ENCODE data around the gene GLT1D1.
A peak's percentile ranks its signal among the peaks of the same experiment; 100 is the strongest.

Gene GLT1D1

GRCh38 chr12:128918481-128919260 lies 65.4 kb downstream of the GLT1D1 start:
- no peak for DNase-seq

- no peak for DNase-seq
Measured at GRCh38 chr12:128920468-128920867, 67.2 kb downstream of the GLT1D1 start.

GRCh38 chr12:128928361-128928760 lies 75.1 kb downstream of the GLT1D1 start:
- DNase-seq, result no peak

GRCh38 chr12:128929057-128929456 lies 75.8 kb downstream of the GLT1D1 start:
- no peak for DNase-seq

- peak; percentile 92 for DNase-seq
Measured at GRCh38 chr12:128930606-128931005, 77.3 kb downstream of the GLT1D1 start.

- no peak for DNase-seq
Measured at GRCh38 chr12:128932521-128932920, 79.2 kb downstream of the GLT1D1 start.

- DNase-seq, result no peak
Measured at GRCh38 chr12:128933039-128933438, 79.8 kb downstream of the GLT1D1 start.

GRCh38 chr12:128933926-128934325 lies 80.6 kb downstream of the GLT1D1 start:
- DNase-seq, result no peak

- no peak for DNase-seq
Measured at GRCh38 chr12:128938886-128939285, 85.6 kb downstream of the GLT1D1 start.

GRCh38 chr12:128940090-128940888 lies 87.0 kb downstream of the GLT1D1 start:
- no peak for DNase-seq

GRCh38 chr12:128940974-128941373 lies 87.7 kb downstream of the GLT1D1 start:
- DNase-seq, result peak; percentile 89

- DNase-seq, result peak; percentile 94
Measured at GRCh38 chr12:128942960-128943477, 89.7 kb downstream of the GLT1D1 start.

GRCh38 chr12:128944956-128945355 lies 91.7 kb downstream of the GLT1D1 start:
- no peak for DNase-seq

- no peak for DNase-seq
Measured at GRCh38 chr12:128947209-128947608, 93.9 kb downstream of the GLT1D1 start.

GRCh38 chr12:128949086-128949485 lies 95.8 kb downstream of the GLT1D1 start:
- DNase-seq, result no peak

- DNase-seq, result no peak
Measured at GRCh38 chr12:128951448-128951847, 98.2 kb downstream of the GLT1D1 start.

GRCh38 chr12:128956755-128957154 lies 103.5 kb downstream of the GLT1D1 start:
- no peak for DNase-seq

- peak; percentile 61 for DNase-seq
Measured at GRCh38 chr12:128959901-128960300, 106.6 kb downstream of the GLT1D1 start.

- no peak for DNase-seq
Measured at GRCh38 chr12:128961308-128961902, 108.1 kb downstream of the GLT1D1 start.

GRCh38 chr12:128961957-128962356 lies 108.7 kb downstream of the GLT1D1 start:
- no peak for DNase-seq

GRCh38 chr12:128966203-128966810 lies 113.0 kb downstream of the GLT1D1 start:
- DNase-seq, result peak; percentile 88

- peak; percentile 31 for DNase-seq
Measured at GRCh38 chr12:128968668-128969067, 115.4 kb downstream of the GLT1D1 start.

GRCh38 chr12:128969480-128970055 lies 116.3 kb downstream of the GLT1D1 start:
- DNase-seq, result peak; percentile 97
